Measurements from ENCODE around the gene CWC22.
"Not testable (repeated sequence)": the region's sequence is repeated elsewhere in the genome, so short reads cannot be mapped to it uniquely, and the experiment has no call there.

The CWC22 gene

DNA sequence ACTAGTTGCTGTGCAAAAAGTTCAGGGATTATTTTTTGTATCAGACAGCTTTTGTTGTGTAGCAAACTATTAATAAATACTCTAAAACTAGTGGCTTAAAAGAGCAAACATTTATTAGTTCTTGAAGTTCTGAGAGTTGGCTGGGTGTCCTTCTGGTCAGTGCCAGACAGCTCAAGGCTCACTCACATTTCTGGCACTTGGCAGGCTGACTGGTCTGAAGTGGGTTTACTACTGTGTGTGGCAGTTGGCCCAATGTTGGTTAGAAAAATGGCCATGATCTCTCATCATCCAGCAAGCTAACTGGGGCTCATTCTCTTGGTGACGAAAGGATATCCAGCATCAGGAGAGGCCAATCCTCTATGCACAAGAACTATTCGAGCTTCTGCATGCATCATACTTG, 74.3 kb downstream of the CWC22 start:
- no peak for DNase-seq (ENCODE audit: low read depth in 1 of 2, low spot score in 1 of 2)
- TF ChIP-seq REST (IDR thresholded peaks at IDR 0.05; ENCODE audit: insufficient replicate concordance, low read depth) (no peak), POLR2AphosphoS5 (IDR thresholded peaks at IDR 0.05; ENCODE audit: low read depth) (no peak), GABPA (IDR thresholded peaks at IDR 0.05; ENCODE audit: low read depth) (no peak), SPI1 (IDR thresholded peaks at IDR 0.05; ENCODE audit: borderline replicate concordance, low read depth) (no peak)
- TF ChIP-seq, protein P1, sequence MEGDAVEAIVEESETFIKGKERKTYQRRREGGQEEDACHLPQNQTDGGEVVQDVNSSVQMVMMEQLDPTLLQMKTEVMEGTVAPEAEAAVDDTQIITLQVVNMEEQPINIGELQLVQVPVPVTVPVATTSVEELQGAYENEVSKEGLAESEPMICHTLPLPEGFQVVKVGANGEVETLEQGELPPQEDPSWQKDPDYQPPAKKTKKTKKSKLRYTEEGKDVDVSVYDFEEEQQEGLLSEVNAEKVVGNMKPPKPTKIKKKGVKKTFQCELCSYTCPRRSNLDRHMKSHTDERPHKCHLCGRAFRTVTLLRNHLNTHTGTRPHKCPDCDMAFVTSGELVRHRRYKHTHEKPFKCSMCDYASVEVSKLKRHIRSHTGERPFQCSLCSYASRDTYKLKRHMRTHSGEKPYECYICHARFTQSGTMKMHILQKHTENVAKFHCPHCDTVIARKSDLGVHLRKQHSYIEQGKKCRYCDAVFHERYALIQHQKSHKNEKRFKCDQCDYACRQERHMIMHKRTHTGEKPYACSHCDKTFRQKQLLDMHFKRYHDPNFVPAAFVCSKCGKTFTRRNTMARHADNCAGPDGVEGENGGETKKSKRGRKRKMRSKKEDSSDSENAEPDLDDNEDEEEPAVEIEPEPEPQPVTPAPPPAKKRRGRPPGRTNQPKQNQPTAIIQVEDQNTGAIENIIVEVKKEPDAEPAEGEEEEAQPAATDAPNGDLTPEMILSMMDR (IDR thresholded peaks at IDR 0.05; ENCODE audit: insufficient read depth, low read length), result no peak
- no peaks in the 10 kb centered on the region for H3K27me3 ChIP-seq (ENCODE audit: insufficient read depth, poor library complexity, severe bottlenecking)
- no peak overlapping the region for H3K27ac ChIP-seq (replicated peaks)
- no peak overlapping the region for H3K4me3 ChIP-seq (replicated peaks; ENCODE audit: insufficient read depth, low read length)

GRCh38 chr2:179931502-179931901, 75.6 kb downstream of the CWC22 start:
- DNase-seq (ENCODE audit: low read depth in 1 of 2, low spot score in 1 of 2), result no peak
- Histone ChIP-seq H3K4me3 (replicated peaks; ENCODE audit: insufficient read depth, low read length) (no peak overlapping the region), H3K27ac (replicated peaks) (no peak overlapping the region), H3K27me3 (ENCODE audit: insufficient read depth, poor library complexity, severe bottlenecking) (no peaks in the 10 kb centered on the region)
- TF ChIP-seq, protein P1 (IDR thresholded peaks at IDR 0.05; ENCODE audit: insufficient read depth, low read length), result no peak
- TF ChIP-seq GABPA (IDR thresholded peaks at IDR 0.05; ENCODE audit: low read depth), result no peak
- TF ChIP-seq SPI1 (IDR thresholded peaks at IDR 0.05; ENCODE audit: borderline replicate concordance, low read depth), result no peak
- TF ChIP-seq POLR2AphosphoS5 (IDR thresholded peaks at IDR 0.05; ENCODE audit: low read depth), result no peak
- TF ChIP-seq REST (IDR thresholded peaks at IDR 0.05; ENCODE audit: insufficient replicate concordance, low read depth), result no peak

DNA sequence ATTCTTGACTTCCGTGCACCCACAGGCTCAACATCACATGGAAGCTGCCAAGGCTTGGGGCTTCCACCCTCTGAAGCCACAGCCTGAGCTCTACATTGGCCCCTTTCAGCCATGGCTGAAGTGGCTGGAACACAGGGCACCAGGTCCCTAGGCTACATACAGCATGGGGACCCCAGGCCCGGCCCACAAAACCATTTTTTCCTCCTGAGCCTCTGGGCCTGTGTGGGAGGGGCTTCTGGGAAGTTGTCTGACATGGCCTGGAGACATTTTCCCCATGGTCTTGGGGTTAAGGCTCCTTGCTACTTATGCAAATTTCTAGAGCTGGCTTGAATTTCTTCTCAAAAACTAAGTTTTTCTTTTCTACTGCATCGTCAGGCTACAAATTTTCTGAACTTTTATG, 77.1 kb downstream of the CWC22 start:
- not testable (repeated sequence) for H3K4me3 ChIP-seq (replicated peaks; ENCODE audit: insufficient read depth, low read length); H3K27ac ChIP-seq (replicated peaks); DNase-seq (ENCODE audit: low read depth in 1 of 2, low spot score in 1 of 2); H3K27me3 ChIP-seq (ENCODE audit: insufficient read depth, poor library complexity, severe bottlenecking)

GRCh38 chr2:179927041-179927440, 80.1 kb downstream of the CWC22 start:
- TF ChIP-seq, protein P1 (IDR thresholded peaks at IDR 0.05; ENCODE audit: insufficient read depth, low read length), result no peak
- TF ChIP-seq SPI1 (IDR thresholded peaks at IDR 0.05; ENCODE audit: borderline replicate concordance, low read depth) (no peak), GABPA (IDR thresholded peaks at IDR 0.05; ENCODE audit: low read depth) (no peak), REST (IDR thresholded peaks at IDR 0.05; ENCODE audit: insufficient replicate concordance, low read depth) (no peak), POLR2AphosphoS5 (IDR thresholded peaks at IDR 0.05; ENCODE audit: low read depth) (no peak)
- DNase-seq (ENCODE audit: low read depth in 1 of 2, low spot score in 1 of 2), result no peak
- Histone ChIP-seq H3K27ac (replicated peaks) (no peak overlapping the region), H3K27me3 (ENCODE audit: insufficient read depth, poor library complexity, severe bottlenecking) (no peaks in the 10 kb centered on the region), H3K4me3 (replicated peaks; ENCODE audit: insufficient read depth, low read length) (no peak overlapping the region)
